GM23338 (cell line): ENCODE data around the gene CIITA. TPM values are rescaled to one million over a fixed set of nuclear protein-coding genes. Genes with fewer than 3 reads are reported as not detected.

Experiments
- ATAC-seq: fragments of 200-7000 bp; cut with Tn5 transposase; 3 replicates; pipeline ENCODE4 v1.9.1; 2020
- DNase-seq: peaks from one replicate; pipeline ENCODE4 v3.0.0-alpha.2; 2015; ENCODE audit warnings: low spot score
- H2AFZ ChIP-seq: fragments of 200-600 bp; sonication (generic); 2 replicates; pipeline ENCODE4 v1.8.0; 2016; ENCODE audit warnings: antibody characterized with exemption, mild to moderate bottlenecking, moderate library complexity
- H3F3A ChIP-seq: fragments of 200-600 bp; sonication (generic); replicated peaks from 2 replicates; pipeline ENCODE4 v1.8.0; 2017; ENCODE audit warnings: antibody characterized with exemption, mixed run types, low read depth
- H3K27ac ChIP-seq: fragments of 200-600 bp; sonication (generic); 2 replicates; pipeline ENCODE4 v1.6.1; 2016; ENCODE audit warnings: low read depth
- H3K27me3 ChIP-seq: fragments of 200-600 bp; sonication (generic); 2 replicates; pipeline ENCODE4 v1.8.0; 2016; ENCODE audit warnings: mild to moderate bottlenecking, mixed run types, moderate library complexity; ENCODE audit not compliant: insufficient read depth
- H3K36me3 ChIP-seq: fragments of 200-600 bp; sonication (generic); 2 replicates; pipeline ENCODE4 v1.8.0; 2016; ENCODE audit warnings: mild to moderate bottlenecking; ENCODE audit not compliant: insufficient read depth
- H3K4me1 ChIP-seq: fragments of 200-600 bp; sonication (generic); 2 replicates; pipeline ENCODE4 v1.8.0; 2016; ENCODE audit warnings: mild to moderate bottlenecking, moderate library complexity; ENCODE audit not compliant: insufficient read depth
- H3K4me2 ChIP-seq: fragments of 200-600 bp; sonication (generic); 2 replicates; pipeline ENCODE4 v1.7.1; 2017; ENCODE audit warnings: mixed run types
- H3K4me3 ChIP-seq: fragments of 200-600 bp; sonication (generic); 2 replicates; pipeline ENCODE4 v1.6.1; 2016; ENCODE audit warnings: mixed run types
- H3K79me2 ChIP-seq: fragments of 200-600 bp; sonication (generic); replicated peaks from 2 replicates; pipeline ENCODE4 v1.8.0; 2017; ENCODE audit warnings: mild to moderate bottlenecking; ENCODE audit not compliant: insufficient read depth
- H3K9me2 ChIP-seq: fragments of 200-600 bp; sonication (generic); 2 replicates; pipeline ENCODE4 v1.8.0; 2017; ENCODE audit not compliant: insufficient read depth
- H4K20me1 ChIP-seq: fragments of 200-600 bp; sonication (generic); replicated peaks from 2 replicates; pipeline ENCODE4 v1.8.0; 2017; ENCODE audit warnings: mild to moderate bottlenecking; ENCODE audit not compliant: insufficient read depth
- H3K27ac Mint-ChIP-seq: 2 replicates; pipeline ENCODE4 v1.8.0; 2020; ENCODE audit warnings: inconsistent platforms, mild to moderate bottlenecking, moderate library complexity, mixed read lengths
- H3K27me3 Mint-ChIP-seq: 3 replicates; pipeline ENCODE4 v1.8.0; 2022; ENCODE audit warnings: low read depth, mild to moderate bottlenecking, moderate library complexity, mixed read lengths, inconsistent platforms; ENCODE audit not compliant: insufficient read depth, poor library complexity
- H3K36me3 Mint-ChIP-seq: 3 replicates; pipeline ENCODE4 v1.8.0; 2021; ENCODE audit warnings: low read depth, mild to moderate bottlenecking, inconsistent platforms, moderate library complexity, mixed read lengths
- H3K4me1 Mint-ChIP-seq: 3 replicates; pipeline ENCODE4 v1.8.0; 2020; ENCODE audit warnings: mild to moderate bottlenecking, inconsistent platforms, mixed read lengths
- H3K4me3 Mint-ChIP-seq: 3 replicates; pipeline ENCODE4 v1.8.0; 2021; ENCODE audit warnings: moderate library complexity, mild to moderate bottlenecking, inconsistent platforms, mixed read lengths
- H3K9me3 Mint-ChIP-seq: 3 replicates; pipeline ENCODE4 v1.8.0; 2020; ENCODE audit warnings: moderate library complexity, mild to moderate bottlenecking, inconsistent platforms, mixed read lengths
- CREB1 ChIP-seq: fragments of 250-450 bp; sonication (Bioruptor Pico); IDR thresholded peaks from 2 replicates; pipeline ENCODE4 v1.5.0; 2020; ENCODE audit warnings: low read depth, mild to moderate bottlenecking, moderate library complexity
- EZH2phosphoT487 ChIP-seq: fragments of 200-600 bp; sonication (generic); IDR thresholded peaks from one replicate; pipeline ENCODE4 v1.8.1; 2018; ENCODE audit warnings: antibody characterized with exemption; ENCODE audit not compliant: unreplicated experiment
- JUNB ChIP-seq: IDR thresholded peaks from one replicate; pipeline ENCODE4 v1.6.1; 2016; ENCODE audit warnings: antibody characterized with exemption; ENCODE audit not compliant: unreplicated experiment
- POLR2AphosphoS5 ChIP-seq: IDR thresholded peaks from 2 replicates; pipeline ENCODE4 v1.6.1; 2016; ENCODE audit warnings: antibody characterized with exemption, low read depth
- ZNF331 ChIP-seq: fragments of 250-450 bp; sonication (Bioruptor Pico); IDR thresholded peaks from 2 replicates; pipeline ENCODE4 v1.5.0; 2020; ENCODE audit warnings: low read depth, mild to moderate bottlenecking, moderate library complexity
- polyA plus RNA-seq: library from polyadenylated mRNA; unstranded; fragments of >200 nt; fragmentation: Nextera tagmentation; extraction: Ambion mirVana; gene quantifications from 2 replicates; pipeline ENCODE4 v1.2.1, GENCODE V29; 2016
- total RNA-seq: library from RNA; depleted of rRNA; stranded (reverse); fragments of >200 nt; shearing (Covaris generic); gene quantifications from 2 replicates; pipeline ENCODE4 v1.2.3, GENCODE V29; 2014
- TF ChIP-seq, protein P1 (sequence below), 2 experiments: fragments of 200-600 bp in 1 of 2; sonication (generic) in 1 of 2; conservative IDR thresholded peaks; 2 replicates each; pipeline versions ENCODE4 v1.5.1 to v1.6.1; 2016 to 2017; ENCODE audit warnings: antibody characterized with exemption in 2 of 2, low read depth in 2 of 2, mild to moderate bottlenecking in 2 of 2, moderate library complexity in 1 of 2
- TF ChIP-seq, protein P2 (sequence below): IDR thresholded peaks from 2 replicates; pipeline ENCODE4 v1.6.1; 2016; ENCODE audit warnings: antibody characterized with exemption

The CIITA gene
- total and polyA plus RNA-seq, 2 experiments from 2014 or later = 0.10 to 0.57 TPM

DNA sequence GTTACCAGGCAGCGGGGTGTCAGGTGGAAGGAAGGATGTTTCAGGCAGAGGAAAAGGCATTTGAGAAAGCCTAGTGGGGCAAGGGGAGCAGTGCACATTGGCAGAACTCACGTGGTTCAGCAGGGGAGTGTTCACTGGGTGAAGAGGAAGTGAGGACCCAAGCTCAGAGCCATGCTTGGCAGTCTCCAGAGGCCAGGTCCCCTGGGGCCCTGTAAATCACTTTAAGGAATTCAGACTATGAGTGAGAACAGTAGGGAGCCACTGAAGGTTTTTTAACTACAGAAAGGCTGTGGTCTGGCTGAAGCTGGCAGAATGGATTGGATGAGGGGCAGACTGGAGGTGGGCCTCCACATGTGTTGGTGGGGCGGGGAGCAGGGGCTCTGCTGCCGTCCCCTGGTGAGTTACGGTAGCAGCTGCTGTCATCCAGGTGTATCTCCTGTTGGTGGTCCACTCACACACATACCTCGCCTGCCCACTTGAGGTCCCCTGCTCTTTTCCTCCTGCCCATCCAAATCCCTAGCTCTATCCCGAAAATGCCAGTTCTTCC is 72.5 kb downstream of the CIITA start:
- H3K36me3 ChIP-seq = no peaks in the 10 kb centered on the region
- peaks cover 57% of the 10 kb centered on the region for H3K4me1 Mint-ChIP-seq
- peak overlapping the region; percentile 19; the same call in 1 of the 3 replicates for H3K4me3 Mint-ChIP-seq
- peaks cover 2% of the 10 kb centered on the region for H3K27me3 Mint-ChIP-seq
- H3K4me3 ChIP-seq = no peak overlapping the region
- peak overlapping the region; percentile 63 for H3K27ac Mint-ChIP-seq
- DNase-seq (peak; percentile 86), ATAC-seq (peak; percentile 74)
- no peaks in the 10 kb centered on the region for H3K36me3 Mint-ChIP-seq
- H3F3A ChIP-seq = peaks cover 12% of the 10 kb centered on the region; the same call in 1 of the 2 replicates
- peaks cover 53% of the 10 kb centered on the region for H3K4me1 ChIP-seq
- H3K27me3 ChIP-seq = no peaks in the 10 kb centered on the region
- H3K9me3 Mint-ChIP-seq = no peaks in the 10 kb centered on the region
- peak overlapping the region; percentile 40 for H3K27ac ChIP-seq
- H3K4me2 ChIP-seq = peak overlapping the region; percentile 52
- no peak overlapping the region for H2AFZ ChIP-seq
- no peaks in the 10 kb centered on the region for H3K9me2 ChIP-seq
- H3K79me2 ChIP-seq = peaks cover 64% of the 10 kb centered on the region
- H4K20me1 ChIP-seq = 0 out of 2 replicates have a peak, but pooled peaks cover 7% of the 10 kb centered on the region
- TF ChIP-seq CREB1 (no peak), JUNB (no peak), POLR2AphosphoS5 (no peak)
- TF ChIP-seq, protein P1, sequence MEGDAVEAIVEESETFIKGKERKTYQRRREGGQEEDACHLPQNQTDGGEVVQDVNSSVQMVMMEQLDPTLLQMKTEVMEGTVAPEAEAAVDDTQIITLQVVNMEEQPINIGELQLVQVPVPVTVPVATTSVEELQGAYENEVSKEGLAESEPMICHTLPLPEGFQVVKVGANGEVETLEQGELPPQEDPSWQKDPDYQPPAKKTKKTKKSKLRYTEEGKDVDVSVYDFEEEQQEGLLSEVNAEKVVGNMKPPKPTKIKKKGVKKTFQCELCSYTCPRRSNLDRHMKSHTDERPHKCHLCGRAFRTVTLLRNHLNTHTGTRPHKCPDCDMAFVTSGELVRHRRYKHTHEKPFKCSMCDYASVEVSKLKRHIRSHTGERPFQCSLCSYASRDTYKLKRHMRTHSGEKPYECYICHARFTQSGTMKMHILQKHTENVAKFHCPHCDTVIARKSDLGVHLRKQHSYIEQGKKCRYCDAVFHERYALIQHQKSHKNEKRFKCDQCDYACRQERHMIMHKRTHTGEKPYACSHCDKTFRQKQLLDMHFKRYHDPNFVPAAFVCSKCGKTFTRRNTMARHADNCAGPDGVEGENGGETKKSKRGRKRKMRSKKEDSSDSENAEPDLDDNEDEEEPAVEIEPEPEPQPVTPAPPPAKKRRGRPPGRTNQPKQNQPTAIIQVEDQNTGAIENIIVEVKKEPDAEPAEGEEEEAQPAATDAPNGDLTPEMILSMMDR (conservative IDR thresholded peaks at IDR 0.05; ENCODE audit: low read depth in 2 of 2) = peak in 1 of 2 experiments; percentile 36; a peak in 3 of 4 replicates

DNA sequence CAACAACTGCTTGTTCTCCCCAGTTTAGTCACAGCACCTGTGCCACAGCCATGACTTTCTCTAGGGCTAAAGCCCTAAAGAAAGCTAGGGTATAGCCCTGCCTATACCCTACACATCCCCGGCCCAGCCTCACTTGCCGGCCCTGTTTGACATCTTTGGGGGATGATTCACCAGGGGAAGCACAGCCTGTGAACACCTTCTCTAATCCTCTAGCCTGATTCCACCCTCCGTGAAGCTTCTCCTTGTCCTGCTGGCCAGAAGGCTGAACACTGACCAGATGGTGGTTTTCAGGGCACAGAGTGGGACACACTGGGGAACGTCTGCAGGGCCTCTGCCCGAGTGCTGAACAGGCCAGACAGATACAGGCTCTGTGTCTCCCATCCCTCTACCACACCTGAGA is 73.4 kb downstream of the CIITA start:
- Mint-ChIP-seq H3K9me3 (no peaks in the 10 kb centered on the region), H3K36me3 (no peaks in the 10 kb centered on the region), H3K27ac (no peak overlapping the region), H3K4me3 (no peak overlapping the region), H3K27me3 (peaks cover 2% of the 10 kb centered on the region), H3K4me1 (peaks cover 51% of the 10 kb centered on the region)
- H3K27ac ChIP-seq = peak overlapping the region; percentile 39; the same call in 1 of the 2 replicates
- H3K4me3 ChIP-seq = no peak overlapping the region
- no peaks in the 10 kb centered on the region for H3K27me3 ChIP-seq
- TF ChIP-seq CREB1 = no peak
- no peak for TF ChIP-seq ZNF331 (CRISPR knock-in tag)
- no peak for TF ChIP-seq EZH2phosphoT487
- TF ChIP-seq, protein P2, sequence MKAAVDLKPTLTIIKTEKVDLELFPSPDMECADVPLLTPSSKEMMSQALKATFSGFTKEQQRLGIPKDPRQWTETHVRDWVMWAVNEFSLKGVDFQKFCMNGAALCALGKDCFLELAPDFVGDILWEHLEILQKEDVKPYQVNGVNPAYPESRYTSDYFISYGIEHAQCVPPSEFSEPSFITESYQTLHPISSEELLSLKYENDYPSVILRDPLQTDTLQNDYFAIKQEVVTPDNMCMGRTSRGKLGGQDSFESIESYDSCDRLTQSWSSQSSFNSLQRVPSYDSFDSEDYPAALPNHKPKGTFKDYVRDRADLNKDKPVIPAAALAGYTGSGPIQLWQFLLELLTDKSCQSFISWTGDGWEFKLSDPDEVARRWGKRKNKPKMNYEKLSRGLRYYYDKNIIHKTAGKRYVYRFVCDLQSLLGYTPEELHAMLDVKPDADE = no peak
- no peaks in the 10 kb centered on the region for H3K36me3 ChIP-seq
- ATAC-seq (no peak), DNase-seq (no peak)
- H2AFZ ChIP-seq = no peak overlapping the region
- H3K4me2 ChIP-seq = peak overlapping the region; percentile 46; the same call in 1 of the 2 replicates
- peaks cover 48% of the 10 kb centered on the region for H3K4me1 ChIP-seq
- H3F3A ChIP-seq = peaks cover 8% of the 10 kb centered on the region; the same call in 1 of the 2 replicates
- no peaks in the 10 kb centered on the region for H3K9me2 ChIP-seq
- peaks cover 66% of the 10 kb centered on the region for H3K79me2 ChIP-seq
- 0 out of 2 replicates have a peak, but pooled peaks cover 4% of the 10 kb centered on the region for H4K20me1 ChIP-seq
